HepG2 (cell line): Measurements from ENCODE around the gene IGHMBP2. TPM values are rescaled to one million over a fixed set of nuclear protein-coding genes. Genes with fewer than 3 reads are reported as not detected.

Source experiments
- ATAC-seq: fragments of 200-7000 bp; cut with Tn5 transposase; 3 replicates; pipeline ENCODE4 v1.9.1; 2020; ENCODE audit warnings: mild to moderate bottlenecking, moderate library complexity
- BruUV-seq: library from RNA; stranded (reverse); fragments of 400-500 nt; replicated peaks from 2 replicates; lab custom pipeline; 2021; lab: Mats Ljungman, UMichigan
- CTCF ChIA-PET: fragments of 300-600 bp; formaldehyde crosslinking; extraction: SDS; loops from one replicate; lab custom pipeline; 2021; ENCODE audit warnings: low total read pairs, inconsistent platforms, low intra/inter-chr PET ratio; lab: Yijun Ruan, JAX
- POLR2A ChIA-PET: fragments of 350-600 bp; sonication (Branson Sonifier 250); formaldehyde crosslinking; loops from one replicate; lab custom pipeline; 2020; ENCODE audit warnings: antibody characterized with exemption, inconsistent platforms; lab: Yijun Ruan, JAX
- DNase-seq: peaks from one replicate; pipeline ENCODE4 v3.0.0-alpha.2; 2015; ENCODE audit warnings: low spot score
- FAIRE-seq: peaks from 3 replicates; lab custom pipeline; 2011; peaks lifted over from hg19 to GRCh38; lab: Jason Lieb, UNC
- H2AFZ ChIP-seq: one replicate; pipeline ENCODE4 v1.6.1; 2011; ENCODE audit warnings: low read length, inconsistent platforms
- H3K27ac ChIP-seq: fragments of 300-600 bp; 3 replicates; pipeline ENCODE4 v1.8.0; 2011; ENCODE audit warnings: mixed run types, mild to moderate bottlenecking, mixed read lengths, low read length, inconsistent platforms; ENCODE audit not compliant: insufficient read depth; ENCODE audit errors: extremely low read length
- H3K27me3 ChIP-seq, 2 experiments: fragments of 200-600 bp in 1 of 2; 2 replicates in 1 of 2; 3 replicates in 1 of 2; pipeline versions ENCODE4 v1.6.0 to v1.8.0; 2011; ENCODE audit warnings: low read length in 2 of 2, mild to moderate bottlenecking in 2 of 2, moderate library complexity in 2 of 2, inconsistent platforms in 1 of 2; ENCODE audit not compliant: insufficient read depth in 2 of 2, control insufficient read depth in 1 of 2
- H3K36me3 ChIP-seq, 2 experiments: fragments of 200-600 bp in 1 of 2; replicated peaks in 1 of 2; 2 replicates in 1 of 2; 3 replicates in 1 of 2; pipeline versions ENCODE4 v1.5.1 to v1.8.0; 2011; ENCODE audit warnings: low read length in 2 of 2, inconsistent platforms in 1 of 2; ENCODE audit not compliant: insufficient read depth in 2 of 2, control insufficient read depth in 1 of 2
- H3K4me1 ChIP-seq: 2 replicates; pipeline ENCODE4 v1.5.1; 2012; ENCODE audit warnings: low read length, inconsistent platforms; ENCODE audit not compliant: insufficient read depth
- H3K4me2 ChIP-seq: 2 replicates; pipeline ENCODE4 v1.6.0; 2011; ENCODE audit warnings: low read depth, low read length, inconsistent platforms
- H3K4me3 ChIP-seq, 3 experiments: fragments of 200-600 bp in 1 of 3; sonication (generic), shearing (Covaris generic) in 1 of 3; replicated peaks in 1 of 3; 2 replicates each; pipeline ENCODE4 v1.5.1; 2011 to 2016; ENCODE audit warnings: low read length in 3 of 3, inconsistent platforms in 2 of 3, low read depth in 2 of 3, mild to moderate bottlenecking in 2 of 3, control low read depth in 1 of 3, mixed read lengths in 1 of 3; ENCODE audit not compliant: insufficient read depth in 1 of 3
- H3K79me2 ChIP-seq: one replicate; pipeline ENCODE4 v1.6.1; 2011; ENCODE audit warnings: low read length, inconsistent platforms; ENCODE audit not compliant: insufficient read depth
- H3K9ac ChIP-seq: 2 replicates; pipeline ENCODE4 v1.6.0; 2011; ENCODE audit warnings: mild to moderate bottlenecking, low read depth, low read length, inconsistent platforms; ENCODE audit not compliant: insufficient read depth
- H3K9me3 ChIP-seq: 2 replicates; pipeline ENCODE4 v1.5.1; 2012; ENCODE audit warnings: mild to moderate bottlenecking, low read length
- H4K20me1 ChIP-seq: 2 replicates; pipeline ENCODE4 v1.6.0; 2011; ENCODE audit warnings: inconsistent platforms, mild to moderate bottlenecking, low read length, moderate library complexity; ENCODE audit not compliant: insufficient read depth
- CBX1 ChIP-seq: IDR thresholded peaks from one replicate; pipeline ENCODE4 v1.6.1; 2016; ENCODE audit warnings: antibody characterized with exemption, low read depth
- ELF3 ChIP-seq: IDR thresholded peaks from 2 replicates; pipeline ENCODE4 v1.6.1; 2016; ENCODE audit warnings: missing genetic modification reagents, missing compliant biosample characterization
- EZH2 ChIP-seq: conservative IDR thresholded peaks from 2 replicates; pipeline ENCODE4 v1.6.1; 2012; ENCODE audit warnings: mild to moderate bottlenecking, low read depth, low read length, moderate library complexity
- HMGXB3 ChIP-seq: sonication (generic); formaldehyde crosslinking; IDR thresholded peaks from 2 replicates; pipeline ENCODE4 v1.4.0; 2020; ENCODE audit warnings: missing genetic modification reagents, borderline replicate concordance
- MIXL1 ChIP-seq: IDR thresholded peaks from 2 replicates; pipeline ENCODE4 v1.6.1; 2016
- SP140L ChIP-seq: sonication (generic); formaldehyde crosslinking; IDR thresholded peaks from 2 replicates; pipeline ENCODE4 v1.4.0; 2020; ENCODE audit warnings: missing genetic modification reagents, borderline replicate concordance
- SRSF4 ChIP-seq: fragments of 200-400 bp; formaldehyde crosslinking; IDR thresholded peaks from one replicate; pipeline ENCODE4 v1.6.1; 2018; ENCODE audit warnings: mild to moderate bottlenecking, low read depth, low read length, moderate library complexity; ENCODE audit not compliant: poor library complexity, severe bottlenecking
- TEAD2 ChIP-seq: sonication (generic); formaldehyde crosslinking; IDR thresholded peaks from 2 replicates; pipeline ENCODE4 v1.9.0; 2021; ENCODE audit warnings: missing genetic modification reagents
- TMF1 ChIP-seq: sonication (generic); formaldehyde crosslinking; IDR thresholded peaks from 2 replicates; pipeline ENCODE4 v1.8.1; 2022; ENCODE audit warnings: low read depth, missing genetic modification reagents
- TSC22D2 ChIP-seq: sonication (generic); formaldehyde crosslinking; IDR thresholded peaks from 2 replicates; pipeline ENCODE4 v1.5.1; 2020; ENCODE audit warnings: missing genetic modification reagents, mild to moderate bottlenecking, borderline replicate concordance
- ZBTB38 ChIP-seq: sonication (generic); formaldehyde crosslinking; IDR thresholded peaks from 2 replicates; pipeline ENCODE4 v1.5.1; 2020; ENCODE audit warnings: mild to moderate bottlenecking, missing genetic modification reagents
- ZFYVE20 ChIP-seq: sonication (generic); formaldehyde crosslinking; IDR thresholded peaks from 2 replicates; pipeline ENCODE4 v1.8.0; 2023; ENCODE audit warnings: low read depth, mild to moderate bottlenecking, moderate library complexity, missing genetic modification reagents, borderline replicate concordance
- ZNF432 ChIP-seq: sonication (generic); formaldehyde crosslinking; IDR thresholded peaks from 2 replicates; pipeline ENCODE4 v1.5.0; 2020; ENCODE audit warnings: missing genetic modification reagents, mild to moderate bottlenecking, borderline replicate concordance
- ZNF556 ChIP-seq: sonication (generic); formaldehyde crosslinking; IDR thresholded peaks from 2 replicates; pipeline ENCODE4 v1.4.0; 2020; ENCODE audit warnings: mild to moderate bottlenecking, missing genetic modification reagents, borderline replicate concordance
- ZSCAN21 ChIP-seq: sonication (generic); formaldehyde crosslinking; IDR thresholded peaks from 2 replicates; pipeline ENCODE4 v1.8.0; 2022; ENCODE audit warnings: mild to moderate bottlenecking, missing genetic modification reagents, moderate library complexity, borderline replicate concordance
- WGBS: methylation state at CpG from one replicate; pipeline ENCODE4 v1.1.6; 2017; ENCODE audit warnings: low lambda C conversion rate; 5-methylcytosine and 5-hydroxymethylcytosine counted together
- in situ Hi-C: cut with HindIII; loops from 2 replicates; pipeline ENCODE4 v1.10.0; 2017; ENCODE audit warnings: low pct_unique_long_range_greater_than_20kb; ENCODE audit not compliant: extremely low pct_ligation_motif_present
- intact Hi-C: fragments of 100-400 bp; cut with micrococcal nuclease; formaldehyde crosslinking; loops from one replicate; pipeline ENCODE4 v1.10.0; 2022; ENCODE audit not compliant: unreplicated experiment
- polyA plus RNA-seq, 8 experiments: library from polyadenylated mRNA; depleted of rRNA in 3 of 8; stranded (reverse) in 7 of 8; unstranded in 1 of 8; fragments of >200 nt; fragmentation: Illumina TruSeq in 4 of 8; extraction: Trizol in 4 of 8; gene quantifications; 2 replicates each; pipeline versions ENCODE4 v1.2.1 to v1.2.3, GENCODE V29; 2011 to 2016; ENCODE audit warnings: low read depth in 4 of 8, missing spikeins in 1 of 8, mixed read lengths in 1 of 8; ENCODE audit not compliant: insufficient read depth in 1 of 8
- total RNA-seq, 5 experiments: library from RNA; depleted of rRNA; stranded (reverse); fragments of >200 nt; fragmentation: Illumina TruSeq; extraction: Trizol; gene quantifications; 2 replicates each; pipeline ENCODE4 v1.2.3, GENCODE V29; 2016; ENCODE audit warnings: low read depth in 1 of 5

The IGHMBP2 gene
- total and polyA plus RNA-seq, 2 of the 13 experiments (the other 11 are each of a cell fraction or from before 2014, with no cell fraction given), result 8.9 to 9.9 TPM

GRCh38 chr11:68890490-68891231, 13.0 kb upstream of the IGHMBP2 start:
- Histone ChIP-seq H3K4me1 (no peaks in the 10 kb centered on the region), H3K27me3 (no peaks in the 10 kb centered on the region), H2AFZ (no peak overlapping the region)
- CTCF ChIA-PET, result interaction anchor here (1.2 kb wide), 1 partner anchor 65 kb away, joined by 3 read pairs; no protein-coding TSS in a partner anchor
- ATAC-seq, result peak; percentile 38; the same call in 2 of the 3 replicates
- WGBS, result 93% methylated on average over 16 of the region's 17 CpGs
- POLR2A ChIA-PET, result interaction anchor here (1.2 kb wide), 1 partner anchor 46 kb away, joined by 4 read pairs; no protein-coding TSS in a partner anchor
- TSS peak; percentile 28 for BruUV-seq
- intact Hi-C loops, result no loop called here
- TF ChIP-seq SRSF4, result no peak
- TF ChIP-seq ELF3, result no peak
- TF ChIP-seq MIXL1 (CRISPR knock-in tag), result no peak
- TF ChIP-seq ZNF556 (CRISPR knock-in tag), result no peak
- no peak for TF ChIP-seq TSC22D2 (CRISPR knock-in tag)
- TF ChIP-seq ZBTB38 (CRISPR knock-in tag), result no peak
- no peak for TF ChIP-seq ZNF432
- TF ChIP-seq ZFYVE20, result no peak
- TF ChIP-seq EZH2, result no peak
- TF ChIP-seq SP140L (CRISPR knock-in tag), result no peak
- TF ChIP-seq TMF1 (CRISPR knock-in tag), result no peak
- no peak for TF ChIP-seq HMGXB3 (CRISPR knock-in tag)
- no peak for TF ChIP-seq CBX1
- no peak for TF ChIP-seq TEAD2 (CRISPR knock-in tag)
- no peak for TF ChIP-seq ZSCAN21 (CRISPR knock-in tag)
- TF ChIP-seq, all 625 proteins: peak for 0
- H3K4me2 ChIP-seq, result no peak overlapping the region
- H3K79me2 ChIP-seq, result no peaks in the 10 kb centered on the region
- no peak overlapping the region for H3K9ac ChIP-seq
- H3K9me3 ChIP-seq, result no peaks in the 10 kb centered on the region
- in situ Hi-C loops, result loop anchor here (25.0 kb wide), 1 partner anchor 253 kb away; no protein-coding TSS in a partner anchor
- H3K36me3 ChIP-seq, result peaks cover 16 to 33% of the 10 kb centered on the region in 2 experiments; a peak in 4 of 5 replicates
- H4K20me1 ChIP-seq, result no peaks in the 10 kb centered on the region
- DNase-seq (no peak), FAIRE-seq (no peak)
- H3K27ac ChIP-seq, result no peak overlapping the region
- no peak overlapping the region for H3K4me3 ChIP-seq
